Activated T-cell treated with anti-CD3 and anti-CD28 coated beads, Interleukin-2, amount 50 U/mL, for 1 hour (primary cell): ENCODE results near the gene LEAP2.

ENCODE experiments used
- DNase-seq: peaks from one replicate; pipeline ENCODE4 v3.0.0-alpha.2; 2020

LEAP2 gene

GRCh38 chr5:132884548-132884947 is 11.1 kb downstream of the LEAP2 start:
- DNase-seq: no peak

GRCh38 chr5:132886064-132886823 is 12.8 kb downstream of the LEAP2 start:
- DNase-seq: no peak

GRCh38 chr5:132887283-132887682 is 13.8 kb downstream of the LEAP2 start:
- no peak for DNase-seq

- DNase-seq: no peak
Observed at GRCh38 chr5:132889501-132889900, 16.0 kb downstream of the LEAP2 start.

GRCh38 chr5:132890817-132891216 is 17.3 kb downstream of the LEAP2 start:
- DNase-seq: no peak

DNA sequence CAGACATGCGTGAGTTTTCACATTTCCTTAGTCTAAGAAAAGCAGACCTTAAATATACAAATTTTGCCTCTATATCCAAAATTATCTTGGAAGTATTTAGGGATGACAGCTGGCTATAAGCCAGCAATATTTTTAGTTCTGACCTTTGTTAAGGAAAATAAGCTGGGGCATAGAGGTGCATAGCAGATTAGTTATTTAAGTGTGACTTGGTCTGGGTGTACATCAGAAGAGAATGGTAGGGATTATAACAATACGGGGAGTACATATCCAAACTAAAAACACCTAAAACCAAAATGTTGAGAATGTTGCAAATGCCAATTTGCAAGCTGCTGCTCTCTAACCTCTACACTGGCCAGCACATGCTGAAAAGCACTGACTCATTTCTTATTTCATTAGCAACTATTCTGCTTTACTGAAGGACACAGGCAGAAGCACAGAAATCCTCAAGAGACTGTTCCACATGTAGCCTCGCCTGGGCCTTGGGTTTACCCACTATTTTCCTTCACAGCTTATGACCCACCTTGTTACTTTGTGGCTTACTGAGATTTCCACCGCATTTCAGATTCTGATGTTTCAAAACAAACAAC is 22.3 kb downstream of the LEAP2 start:
- no peak for DNase-seq

GRCh38 chr5:132896685-132897084 is 23.2 kb downstream of the LEAP2 start:
- DNase-seq: no peak

DNA sequence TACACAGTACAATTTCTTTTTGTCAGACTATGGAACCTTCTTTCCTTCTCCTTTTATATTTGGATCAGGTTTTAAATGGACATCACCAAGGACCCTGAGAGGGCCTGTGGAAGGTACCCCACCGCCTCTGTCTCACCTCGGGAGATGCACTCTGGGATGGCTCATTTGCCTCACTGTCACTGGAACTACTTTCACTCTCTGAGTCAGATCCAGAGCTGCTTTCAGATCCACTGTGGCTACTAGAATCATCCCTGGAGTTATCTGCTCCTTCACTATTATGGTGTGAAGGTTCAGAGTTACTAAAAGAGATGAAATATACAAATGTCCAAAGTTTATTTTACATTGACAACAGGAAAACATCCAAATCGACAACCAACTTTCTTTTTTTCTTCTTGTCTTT is 24.6 kb downstream of the LEAP2 start:
- no peak for DNase-seq

GRCh38 chr5:132901036-132901435 is 27.6 kb downstream of the LEAP2 start:
- no peak for DNase-seq

DNA sequence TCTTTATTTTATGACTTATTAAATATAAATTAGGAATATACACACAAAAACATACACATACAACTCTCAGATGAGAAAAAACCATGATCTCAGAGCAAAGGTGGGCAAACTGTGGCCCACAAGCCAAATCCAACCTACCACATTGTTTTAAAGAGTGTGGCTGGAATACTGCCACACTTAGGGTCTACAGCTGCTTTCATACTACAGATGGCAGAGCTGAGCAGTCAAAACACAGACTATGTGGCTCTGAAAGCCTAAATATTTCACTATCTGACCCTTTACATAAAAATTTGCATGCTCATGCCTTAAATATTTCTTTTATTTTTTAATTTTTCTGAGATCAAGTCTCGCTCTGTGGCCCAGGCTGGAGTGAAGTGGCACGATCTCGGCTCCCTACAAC is 28.3 kb downstream of the LEAP2 start:
- no peak for DNase-seq

- DNase-seq: no peak
Observed at GRCh38 chr5:132905938-132906337, 32.5 kb downstream of the LEAP2 start.

- DNase-seq: no peak
Observed at GRCh38 chr5:132907161-132907560, 33.7 kb downstream of the LEAP2 start.

- no peak for DNase-seq
Observed at GRCh38 chr5:132909702-132910101, 36.2 kb downstream of the LEAP2 start.

DNA sequence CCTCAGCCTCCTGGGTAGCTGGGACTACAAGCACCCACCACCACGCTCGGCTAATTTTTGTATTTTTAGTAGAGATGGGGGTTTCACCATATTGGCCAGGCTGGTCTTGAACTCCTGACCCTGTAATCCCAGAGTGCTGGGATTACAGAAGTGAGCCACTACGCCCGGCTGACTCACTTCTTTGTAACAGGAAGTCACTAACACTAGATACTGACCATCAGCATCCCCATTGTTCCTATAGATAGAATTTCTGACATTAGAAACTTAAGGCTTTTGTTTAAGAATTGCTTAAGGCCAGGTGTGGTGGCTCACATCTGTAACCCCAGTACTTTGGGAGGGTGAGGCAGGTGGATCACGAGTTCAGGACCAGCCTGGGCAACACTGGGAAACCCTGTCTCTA is 42.2 kb downstream of the LEAP2 start:
- no peak for DNase-seq

- DNase-seq: no peak
Observed at GRCh38 chr5:132916086-132916485, 42.6 kb downstream of the LEAP2 start.
